K562 (cell line): ENCODE results near the gene EGFL6. TPM values are rescaled to one million over a fixed set of nuclear protein-coding genes. Genes with fewer than 3 reads are reported as not detected.

ENCODE experiments used
- CBFA2T2 ChIP-seq: fragments of 450-650 bp; conservative IDR thresholded peaks from 2 replicates; pipeline ENCODE4 v1.6.1; 2017; ENCODE audit warnings: mild to moderate bottlenecking
- CEBPB ChIP-seq: fragments of 450-650 bp; IDR thresholded peaks from 2 replicates; pipeline ENCODE4 v1.6.1; 2016; ENCODE audit warnings: missing genetic modification characterization, missing compliant biosample characterization
- CREBBP ChIP-seq: IDR thresholded peaks from one replicate; pipeline ENCODE4 v1.6.1; 2012; ENCODE audit warnings: low read depth, mild to moderate bottlenecking, control low read depth, inconsistent platforms, low read length
- ETV5 ChIP-seq: sonication (generic); formaldehyde crosslinking; IDR thresholded peaks from 2 replicates; pipeline ENCODE4 v1.4.0; 2020; ENCODE audit warnings: low read depth, mild to moderate bottlenecking, missing genetic modification reagents
- GABPB2 ChIP-seq: fragments of 250-450 bp; sonication (Bioruptor Pico); conservative IDR thresholded peaks from 2 replicates; pipeline ENCODE4 v1.5.1; 2021; ENCODE audit warnings: mild to moderate bottlenecking
- HDAC2 ChIP-seq: fragments of 450-650 bp; IDR thresholded peaks from 2 replicates; pipeline ENCODE4 v1.6.1; 2016; ENCODE audit warnings: mild to moderate bottlenecking
- HMG20A ChIP-seq: fragments of 450-650 bp; formaldehyde crosslinking; conservative IDR thresholded peaks from 2 replicates; pipeline ENCODE4 v1.4.0; 2020; ENCODE audit warnings: mild to moderate bottlenecking, mixed read lengths
- JUND ChIP-seq, 2 experiments: IDR thresholded peaks; 2 replicates in 1 of 2; 3 replicates in 1 of 2; pipeline ENCODE4 v1.6.1; 2011; ENCODE audit warnings: borderline replicate concordance in 2 of 2, low read depth in 2 of 2, low read length in 2 of 2, improper control_type of control experiment in 1 of 2, missing biosample characterization in 1 of 2, missing genetic modification characterization in 1 of 2, missing genetic modification reagents in 1 of 2
- POLR3A ChIP-seq: IDR thresholded peaks from 2 replicates; pipeline ENCODE4 v1.6.1; 2011; ENCODE audit warnings: borderline replicate concordance, mild to moderate bottlenecking, moderate library complexity; ENCODE audit not compliant: insufficient read length, insufficient read depth; ENCODE audit errors: extremely low read depth
- XRCC5 ChIP-seq: fragments of 200-400 bp; formaldehyde crosslinking; IDR thresholded peaks from 2 replicates; pipeline ENCODE4 v1.6.1; 2017; ENCODE audit warnings: low read depth, mild to moderate bottlenecking, low read length
- ZBTB7A ChIP-seq: IDR thresholded peaks from 2 replicates; pipeline ENCODE4 v1.6.1; 2011; ENCODE audit warnings: low read depth, mild to moderate bottlenecking, low read length, moderate library complexity, borderline replicate concordance; ENCODE audit not compliant: control insufficient read depth
- ZNF134 ChIP-seq: fragments of 250-450 bp; sonication (Bioruptor Pico); conservative IDR thresholded peaks from 2 replicates; pipeline ENCODE4 v1.4.0; 2020
- ZNF23 ChIP-seq: fragments of 250-450 bp; sonication (Bioruptor Pico); IDR thresholded peaks from 2 replicates; pipeline ENCODE4 v1.4.0; 2020; ENCODE audit warnings: mild to moderate bottlenecking
- polyA plus RNA-seq, 8 experiments: library from polyadenylated mRNA; depleted of rRNA in 4 of 8; stranded (reverse) in 5 of 8; unstranded in 3 of 8; fragments of >200 nt; fragmentation: Nextera tagmentation in 2 of 8; fragmentation: Illumina TruSeq in 1 of 8; extraction: Ambion mirVana in 2 of 8; extraction: Trizol in 1 of 8; gene quantifications; 2 replicates each; pipeline versions ENCODE4 v1.2.1 to v1.2.3, GENCODE V29; 2011 to 2014; ENCODE audit warnings: inconsistent platforms in 1 of 8, missing spikeins in 1 of 8
- total RNA-seq, 7 experiments: library from RNA; depleted of rRNA in 6 of 7; stranded (reverse); fragments of >200 nt in 6 of 7; fragmentation: Illumina TruSeq in 2 of 7; extraction: Trizol in 2 of 7; gene quantifications; 2 replicates each; pipeline versions ENCODE4 v1.2.1 to v1.2.3, GENCODE V29; 2011 to 2021; ENCODE audit warnings: low replicate concordance in 1 of 7
- TF ChIP-seq, protein P1 (sequence below), 2 experiments: IDR thresholded peaks; 2 replicates each; pipeline ENCODE4 v1.6.1; 2011; ENCODE audit warnings: borderline replicate concordance in 1 of 2, control low read depth in 1 of 2, low read depth in 1 of 2, low read length in 1 of 2, mild to moderate bottlenecking in 1 of 2, mixed read lengths in 1 of 2, moderate library complexity in 1 of 2; ENCODE audit not compliant: insufficient read depth in 1 of 2, insufficient read length in 1 of 2, poor library complexity in 1 of 2, severe bottlenecking in 1 of 2; ENCODE audit errors: extremely low read depth in 1 of 2
- TF ChIP-seq, protein P2 (sequence below), 2 experiments: fragments of 250-450 bp in 1 of 2; fragments of 450-650 bp in 1 of 2; sonication (Bioruptor Pico) in 1 of 2; IDR thresholded peaks; 2 replicates each; pipeline versions ENCODE4 v1.6.1 to v1.8.0; 2016 to 2021; ENCODE audit warnings: mild to moderate bottlenecking in 2 of 2, moderate library complexity in 2 of 2, missing compliant biosample characterization in 1 of 2, missing genetic modification characterization in 1 of 2
- TF ChIP-seq, protein P3 (sequence below): fragments of 250-450 bp; sonication (Bioruptor Pico); IDR thresholded peaks from 2 replicates; pipeline ENCODE4 v1.8.0; 2021; ENCODE audit warnings: borderline replicate concordance, mild to moderate bottlenecking, moderate library complexity; ENCODE audit not compliant: poor library complexity, severe bottlenecking
- TF ChIP-seq, protein P4 (sequence below): fragments of 250-450 bp; sonication (Bioruptor Pico); IDR thresholded peaks from 2 replicates; pipeline ENCODE4 v1.4.0; 2020; ENCODE audit warnings: mild to moderate bottlenecking, moderate library complexity, borderline replicate concordance
- TF ChIP-seq, protein P5 (sequence below): fragments of 250-450 bp; sonication (Bioruptor Pico); IDR thresholded peaks from 2 replicates; pipeline ENCODE4 v1.5.0; 2020; ENCODE audit warnings: mild to moderate bottlenecking
- TF ChIP-seq, protein P6 (sequence below): fragments of 250-450 bp; sonication (Bioruptor Pico); IDR thresholded peaks from 2 replicates; pipeline ENCODE4 v1.4.0; 2020

Gene EGFL6
- total and polyA plus RNA-seq, 9 of the 15 experiments (the other 6 are each of a cell fraction or from before 2014, with no cell fraction given) = 0.01 TPM; not detected in 8

DNA sequence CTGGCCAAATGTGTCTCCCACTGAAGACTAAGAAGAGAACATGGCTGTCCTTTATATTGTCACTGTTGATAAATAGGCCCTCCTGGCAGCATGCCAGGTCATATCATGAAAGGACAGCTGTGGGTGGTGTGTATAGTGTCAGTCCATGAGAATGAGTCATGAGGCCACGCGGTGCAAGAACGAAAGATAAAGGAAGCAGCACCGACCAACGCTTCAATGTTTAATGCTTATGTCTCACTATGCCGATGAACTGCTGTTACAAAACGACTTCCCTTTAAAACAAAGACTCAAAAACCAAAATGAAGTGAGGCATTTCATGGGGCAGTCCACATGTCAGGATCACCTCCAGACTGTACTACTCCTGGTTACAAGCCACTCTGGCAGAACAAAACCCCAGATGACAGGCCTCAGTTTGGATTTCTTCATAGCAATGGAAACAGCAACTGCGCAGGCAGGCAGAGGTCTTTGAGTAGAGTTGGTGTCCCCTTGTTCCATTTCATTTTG is 78.4 kb downstream of the EGFL6 start (continued):
- TF ChIP-seq, protein P1, sequence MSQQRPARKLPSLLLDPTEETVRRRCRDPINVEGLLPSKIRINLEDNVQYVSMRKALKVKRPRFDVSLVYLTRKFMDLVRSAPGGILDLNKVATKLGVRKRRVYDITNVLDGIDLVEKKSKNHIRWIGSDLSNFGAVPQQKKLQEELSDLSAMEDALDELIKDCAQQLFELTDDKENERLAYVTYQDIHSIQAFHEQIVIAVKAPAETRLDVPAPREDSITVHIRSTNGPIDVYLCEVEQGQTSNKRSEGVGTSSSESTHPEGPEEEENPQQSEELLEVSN (IDR thresholded peaks at IDR 0.05; ENCODE audit: borderline replicate concordance in 1 of 2, extremely low read depth in 1 of 2, insufficient read depth in 1 of 2, insufficient read length in 1 of 2, low read depth in 1 of 2, low read length in 1 of 2, poor library complexity in 1 of 2, severe bottlenecking in 1 of 2) = peak; percentile 72
- TF ChIP-seq GABPB2 (CRISPR knock-in tag) (no peak), CEBPB (tag) (peak; percentile 65), POLR3A (no peak), ZBTB7A (no peak), HMG20A (CRISPR knock-in tag) (no peak), JUND (IDR thresholded peaks at IDR 0.05; ENCODE audit: borderline replicate concordance, low read depth, low read length) (peak; percentile 100), JUND (tag; IDR thresholded peaks at IDR 0.05; ENCODE audit: borderline replicate concordance, low read depth, low read length) (peak; percentile 99), ETV5 (no peak), ZNF23 (CRISPR knock-in tag) (no peak), XRCC5 (no peak), HDAC2 (peak; percentile 59), CBFA2T2 (peak; percentile 91), CREBBP (no peak), ZNF134 (CRISPR knock-in tag) (0 out of 2 replicates have a peak, but pooled peaks have one; percentile 19)
- TF ChIP-seq, protein P2, sequence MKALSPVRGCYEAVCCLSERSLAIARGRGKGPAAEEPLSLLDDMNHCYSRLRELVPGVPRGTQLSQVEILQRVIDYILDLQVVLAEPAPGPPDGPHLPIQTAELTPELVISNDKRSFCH (CRISPR knock-in tag; IDR thresholded peaks at IDR 0.05) = no peak
- TF ChIP-seq, protein P2 (tag; IDR thresholded peaks at IDR 0.05) = no peak
- TF ChIP-seq, protein P3, sequence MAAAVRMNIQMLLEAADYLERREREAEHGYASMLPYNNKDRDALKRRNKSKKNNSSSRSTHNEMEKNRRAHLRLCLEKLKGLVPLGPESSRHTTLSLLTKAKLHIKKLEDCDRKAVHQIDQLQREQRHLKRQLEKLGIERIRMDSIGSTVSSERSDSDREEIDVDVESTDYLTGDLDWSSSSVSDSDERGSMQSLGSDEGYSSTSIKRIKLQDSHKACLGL (CRISPR knock-in tag) = no peak
- TF ChIP-seq, protein P4, sequence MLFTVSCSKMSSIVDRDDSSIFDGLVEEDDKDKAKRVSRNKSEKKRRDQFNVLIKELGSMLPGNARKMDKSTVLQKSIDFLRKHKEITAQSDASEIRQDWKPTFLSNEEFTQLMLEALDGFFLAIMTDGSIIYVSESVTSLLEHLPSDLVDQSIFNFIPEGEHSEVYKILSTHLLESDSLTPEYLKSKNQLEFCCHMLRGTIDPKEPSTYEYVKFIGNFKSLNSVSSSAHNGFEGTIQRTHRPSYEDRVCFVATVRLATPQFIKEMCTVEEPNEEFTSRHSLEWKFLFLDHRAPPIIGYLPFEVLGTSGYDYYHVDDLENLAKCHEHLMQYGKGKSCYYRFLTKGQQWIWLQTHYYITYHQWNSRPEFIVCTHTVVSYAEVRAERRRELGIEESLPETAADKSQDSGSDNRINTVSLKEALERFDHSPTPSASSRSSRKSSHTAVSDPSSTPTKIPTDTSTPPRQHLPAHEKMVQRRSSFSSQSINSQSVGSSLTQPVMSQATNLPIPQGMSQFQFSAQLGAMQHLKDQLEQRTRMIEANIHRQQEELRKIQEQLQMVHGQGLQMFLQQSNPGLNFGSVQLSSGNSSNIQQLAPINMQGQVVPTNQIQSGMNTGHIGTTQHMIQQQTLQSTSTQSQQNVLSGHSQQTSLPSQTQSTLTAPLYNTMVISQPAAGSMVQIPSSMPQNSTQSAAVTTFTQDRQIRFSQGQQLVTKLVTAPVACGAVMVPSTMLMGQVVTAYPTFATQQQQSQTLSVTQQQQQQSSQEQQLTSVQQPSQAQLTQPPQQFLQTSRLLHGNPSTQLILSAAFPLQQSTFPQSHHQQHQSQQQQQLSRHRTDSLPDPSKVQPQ (CRISPR knock-in tag) = no peak
- TF ChIP-seq, protein P5, sequence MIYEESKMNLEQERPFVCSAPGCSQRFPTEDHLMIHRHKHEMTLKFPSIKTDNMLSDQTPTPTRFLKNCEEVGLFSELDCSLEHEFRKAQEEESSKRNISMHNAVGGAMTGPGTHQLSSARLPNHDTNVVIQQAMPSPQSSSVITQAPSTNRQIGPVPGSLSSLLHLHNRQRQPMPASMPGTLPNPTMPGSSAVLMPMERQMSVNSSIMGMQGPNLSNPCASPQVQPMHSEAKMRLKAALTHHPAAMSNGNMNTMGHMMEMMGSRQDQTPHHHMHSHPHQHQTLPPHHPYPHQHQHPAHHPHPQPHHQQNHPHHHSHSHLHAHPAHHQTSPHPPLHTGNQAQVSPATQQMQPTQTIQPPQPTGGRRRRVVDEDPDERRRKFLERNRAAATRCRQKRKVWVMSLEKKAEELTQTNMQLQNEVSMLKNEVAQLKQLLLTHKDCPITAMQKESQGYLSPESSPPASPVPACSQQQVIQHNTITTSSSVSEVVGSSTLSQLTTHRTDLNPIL (CRISPR knock-in tag) = no peak
- TF ChIP-seq, protein P6, sequence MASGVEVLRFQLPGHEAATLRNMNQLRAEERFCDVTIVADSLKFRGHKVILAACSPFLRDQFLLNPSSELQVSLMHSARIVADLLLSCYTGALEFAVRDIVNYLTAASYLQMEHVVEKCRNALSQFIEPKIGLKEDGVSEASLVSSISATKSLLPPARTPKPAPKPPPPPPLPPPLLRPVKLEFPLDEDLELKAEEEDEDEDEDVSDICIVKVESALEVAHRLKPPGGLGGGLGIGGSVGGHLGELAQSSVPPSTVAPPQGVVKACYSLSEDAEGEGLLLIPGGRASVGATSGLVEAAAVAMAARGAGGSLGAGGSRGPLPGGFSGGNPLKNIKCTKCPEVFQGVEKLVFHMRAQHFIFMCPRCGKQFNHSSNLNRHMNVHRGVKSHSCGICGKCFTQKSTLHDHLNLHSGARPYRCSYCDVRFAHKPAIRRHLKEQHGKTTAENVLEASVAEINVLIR (CRISPR knock-in tag) = no peak
